Measurements from ENCODE around the gene OR51B4.

GRCh38 chr11:5284637-5285036 is 17.1 kb downstream of the OR51B4 start:
- TF ChIP-seq CTCF (conservative IDR thresholded peaks at IDR 0.05 in 1 of 2, IDR thresholded peaks at IDR 0.05 in 1 of 2; ENCODE audit: low read depth in 1 of 2, low read length in 2 of 2), result no peak
- no peak for TF ChIP-seq EZH2 (IDR thresholded peaks at IDR 0.05; ENCODE audit: low read length, missing control alignments)

Measured in fibroblast of lung (primary cell).